KG1 (cell line): ENCODE results near the gene UNC5B.

Experiments
- DNase-seq: peaks from one replicate; lab custom pipeline; 2025; lab: John Stamatoyannopoulos, UW

The UNC5B gene

GRCh38 chr10:71319800-71320392, 107.5 kb downstream of the UNC5B start:
- no peak for DNase-seq

DNA sequence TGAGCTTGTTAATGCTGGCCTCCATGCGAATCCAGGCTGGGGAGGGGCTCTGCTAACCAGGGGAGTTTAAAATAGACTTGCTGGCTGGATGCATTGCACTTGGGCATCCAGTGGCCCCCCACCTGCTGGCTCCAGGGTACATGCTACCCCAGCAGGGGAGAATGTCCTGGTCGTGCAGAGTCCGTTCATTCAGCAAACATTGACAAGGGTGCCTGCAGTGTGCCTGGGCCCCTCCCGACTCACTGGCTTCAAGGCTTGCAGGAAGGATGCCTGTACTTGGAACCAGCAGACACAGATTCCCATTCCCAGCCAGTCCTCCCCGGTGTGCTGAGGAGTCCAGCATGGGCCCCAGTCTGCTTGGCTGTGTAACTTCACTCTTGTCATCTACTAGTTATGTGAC, 108.2 kb downstream of the UNC5B start:
- no peak for DNase-seq

- DNase-seq: no peak
These were observed 109.0 kb downstream of the UNC5B start for GRCh38 chr10:71321386-71321785.

DNA sequence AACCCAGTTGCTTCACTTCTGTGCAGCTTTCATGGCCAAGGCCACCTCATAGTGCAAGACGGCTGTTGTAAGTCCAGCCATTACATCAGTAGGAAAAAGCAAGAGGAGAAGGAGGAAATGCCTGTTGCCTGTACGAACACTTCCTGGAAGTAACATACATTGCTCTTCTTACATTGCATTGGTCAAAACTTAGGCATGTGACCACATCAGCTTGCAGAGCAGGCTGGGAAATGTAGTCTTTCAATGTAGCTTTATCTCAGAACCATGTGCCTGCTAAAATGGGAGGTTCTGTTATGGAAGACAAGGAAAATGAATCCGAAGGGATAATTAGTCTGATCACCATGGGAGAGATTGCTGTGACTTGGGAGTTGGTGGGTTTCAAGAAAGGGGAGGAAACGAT, 111.0 kb downstream of the UNC5B start:
- DNase-seq: no peak

- DNase-seq: no peak
These were observed 112.4 kb downstream of the UNC5B start for GRCh38 chr10:71324743-71325142.

GRCh38 chr10:71325267-71325666, 112.9 kb downstream of the UNC5B start:
- DNase-seq: no peak

GRCh38 chr10:71326464-71326881, 114.1 kb downstream of the UNC5B start:
- DNase-seq: no peak

DNA sequence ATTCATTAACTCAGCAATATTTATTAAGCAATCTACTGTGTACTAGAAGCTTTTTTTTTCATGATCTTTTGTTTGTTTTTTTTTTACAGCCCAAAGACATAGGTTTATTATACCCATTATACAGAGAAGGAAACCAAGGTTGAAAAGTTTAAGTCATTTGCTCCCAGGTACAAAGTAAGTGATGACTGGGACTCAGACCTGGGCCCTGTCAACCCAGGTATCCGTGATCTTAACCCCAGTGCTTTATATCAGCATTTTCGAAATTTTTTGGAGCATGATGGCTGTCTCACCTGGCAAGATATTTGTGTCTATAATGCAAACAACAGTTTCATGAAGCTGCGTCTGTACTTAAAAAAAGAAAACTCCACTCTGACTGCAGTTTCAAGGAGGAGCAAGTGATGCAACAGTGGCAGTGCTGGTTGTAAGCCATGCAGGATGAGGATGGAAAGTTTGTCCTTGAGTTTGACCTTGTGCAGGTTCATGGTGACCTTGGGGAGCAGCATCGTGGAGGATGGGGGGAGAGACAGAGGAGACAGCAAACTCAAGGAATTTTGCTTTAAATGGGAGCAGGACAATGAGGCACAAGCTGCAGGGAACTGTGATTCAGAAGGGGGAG, 118.5 kb downstream of the UNC5B start:
- DNase-seq: no peak

DNA sequence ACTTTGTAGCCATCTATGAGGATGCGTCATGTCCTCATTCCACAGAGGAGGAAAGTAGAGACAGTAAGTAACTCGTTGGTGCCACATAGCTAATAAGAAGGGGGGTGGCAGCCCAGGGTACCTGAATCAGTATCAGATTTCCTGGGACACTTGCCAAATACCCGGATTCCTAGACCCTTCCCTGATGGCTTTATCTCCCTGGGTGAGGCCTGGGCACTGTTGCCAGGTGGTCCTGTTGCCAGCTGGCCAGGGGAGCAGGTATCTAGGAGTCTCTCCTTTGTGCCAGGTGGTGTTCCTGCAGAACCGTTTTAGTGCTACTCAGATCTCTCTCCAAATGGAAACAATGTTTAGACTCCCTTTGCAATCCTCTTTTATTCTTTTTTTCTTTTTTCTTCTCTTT, 119.4 kb downstream of the UNC5B start:
- no peak for DNase-seq

DNA sequence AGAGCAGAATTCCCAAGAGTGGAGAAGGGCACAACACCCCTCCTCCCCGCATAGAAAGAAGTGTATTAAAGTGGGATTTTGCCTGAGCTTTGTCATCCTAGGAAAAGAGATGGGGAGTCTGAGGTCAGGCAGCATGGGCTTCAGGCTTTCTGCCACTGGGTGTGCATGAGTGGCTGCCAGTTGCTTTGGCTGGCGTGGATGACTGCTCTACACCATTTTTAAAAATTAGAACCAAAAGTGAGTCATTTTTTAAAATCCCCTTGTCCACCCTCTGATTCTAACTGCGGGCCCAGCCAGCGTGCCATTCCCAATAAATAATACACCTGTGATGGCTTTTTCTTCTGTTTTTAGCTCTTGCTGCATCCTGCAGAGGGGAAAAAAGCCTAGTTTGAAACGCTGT, 120.1 kb downstream of the UNC5B start:
- DNase-seq: no peak

- no peak for DNase-seq
These were observed 120.9 kb downstream of the UNC5B start for GRCh38 chr10:71333129-71333887.

GRCh38 chr10:71334221-71334791, 121.9 kb downstream of the UNC5B start:
- DNase-seq: no peak

GRCh38 chr10:71335173-71335708, 122.9 kb downstream of the UNC5B start:
- DNase-seq: no peak

GRCh38 chr10:71336632-71337031, 124.3 kb downstream of the UNC5B start:
- DNase-seq: no peak

GRCh38 chr10:71337219-71337701, 124.9 kb downstream of the UNC5B start:
- no peak for DNase-seq

DNA sequence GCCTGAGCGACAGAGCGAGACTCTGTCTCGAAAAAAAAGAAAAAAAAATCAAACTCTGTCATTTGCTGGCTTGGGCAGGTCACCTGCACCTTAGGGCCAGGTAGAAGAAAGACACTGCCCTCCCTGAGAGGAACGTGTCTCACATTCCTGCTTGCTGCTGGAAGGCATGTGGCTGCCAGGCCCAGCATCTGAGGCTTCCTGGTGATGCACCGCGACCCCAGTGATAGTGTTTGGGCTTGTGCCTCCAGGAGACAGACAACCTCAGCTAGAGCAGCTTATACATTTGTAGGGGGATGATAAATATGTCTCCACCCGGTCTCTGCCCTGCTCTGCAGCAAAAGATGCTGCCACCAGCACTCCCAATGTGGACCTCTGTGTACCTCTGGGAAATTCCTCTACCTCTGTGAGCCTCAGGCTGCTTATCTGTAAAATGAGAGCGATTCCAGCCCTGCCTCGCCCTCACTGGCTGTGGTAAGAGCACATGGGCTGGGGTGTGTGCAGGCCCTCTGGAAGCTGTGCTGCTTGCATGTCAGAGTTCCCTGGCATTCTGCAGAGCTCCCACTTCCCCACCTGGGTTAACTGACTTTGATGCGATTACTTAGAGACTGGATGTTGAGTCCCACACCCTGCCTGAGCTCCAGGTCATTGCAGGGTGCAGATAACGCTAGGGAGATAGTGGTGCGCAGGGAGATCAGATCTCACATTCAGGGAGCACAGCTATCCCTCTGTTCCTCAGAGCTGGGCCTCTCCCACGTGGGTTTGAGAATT, 126.5 kb downstream of the UNC5B start:
- no peak for DNase-seq

GRCh38 chr10:71339796-71340589, 127.6 kb downstream of the UNC5B start:
- DNase-seq: no peak

GRCh38 chr10:71342573-71343391, 130.4 kb downstream of the UNC5B start:
- no peak for DNase-seq

GRCh38 chr10:71343392-71343773, 131.0 kb downstream of the UNC5B start:
- DNase-seq: no peak
